GM19372 (cell line): ENCODE data around the gene AADACL4.
"Not testable (repeated sequence)": the region's sequence is repeated elsewhere in the genome, so short reads cannot be mapped to it uniquely, and the experiment has no call there.

Experiments
- ATAC-seq: cut with Tn5 transposase; IDR thresholded peaks from one replicate; pipeline ENCODE4 v1.9.1; 2021; ENCODE audit warnings: mild to moderate bottlenecking, low read depth, moderate library complexity; ENCODE audit not compliant: unreplicated experiment

AADACL4 gene

DNA sequence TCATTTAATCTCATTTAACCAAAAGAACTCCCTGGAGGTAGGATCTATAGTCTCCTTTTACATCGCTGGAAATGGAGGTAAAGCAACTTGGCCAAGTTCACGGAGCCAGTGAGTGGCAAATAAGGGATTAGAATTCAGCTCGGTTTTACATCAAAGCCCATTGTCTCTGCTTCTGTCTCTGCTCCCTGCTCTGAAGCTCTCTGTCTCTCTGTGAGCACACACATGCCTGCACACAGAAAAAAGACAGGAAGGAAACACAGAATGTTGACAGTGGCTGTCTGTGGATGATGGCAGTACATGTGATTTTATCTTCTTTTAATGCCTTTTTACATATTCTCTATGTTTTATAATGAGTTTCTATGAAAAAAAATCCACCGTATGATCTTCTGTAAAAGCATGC lies 17.0 kb upstream of the AADACL4 start:
- no peak for ATAC-seq

DNA sequence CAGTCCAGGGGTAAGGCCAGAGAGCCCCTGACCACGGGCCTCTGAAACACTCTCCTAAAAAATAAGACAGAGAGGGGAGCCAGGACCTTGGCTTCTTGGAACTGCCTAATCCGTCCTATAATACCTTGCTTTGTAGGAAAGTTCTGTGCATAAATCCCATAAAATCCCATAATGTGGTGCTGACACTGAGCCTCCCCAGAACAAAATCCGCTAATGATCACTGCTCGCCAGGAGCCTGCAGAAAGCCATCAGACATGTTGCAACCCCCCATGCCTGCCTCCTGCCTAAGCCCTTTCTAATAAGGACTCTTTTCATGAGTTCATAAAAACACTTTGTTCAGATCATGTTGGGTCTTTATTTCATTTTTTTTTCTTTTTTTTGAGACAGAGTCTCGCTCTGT lies 16.6 kb upstream of the AADACL4 start:
- ATAC-seq = no peak

DNA sequence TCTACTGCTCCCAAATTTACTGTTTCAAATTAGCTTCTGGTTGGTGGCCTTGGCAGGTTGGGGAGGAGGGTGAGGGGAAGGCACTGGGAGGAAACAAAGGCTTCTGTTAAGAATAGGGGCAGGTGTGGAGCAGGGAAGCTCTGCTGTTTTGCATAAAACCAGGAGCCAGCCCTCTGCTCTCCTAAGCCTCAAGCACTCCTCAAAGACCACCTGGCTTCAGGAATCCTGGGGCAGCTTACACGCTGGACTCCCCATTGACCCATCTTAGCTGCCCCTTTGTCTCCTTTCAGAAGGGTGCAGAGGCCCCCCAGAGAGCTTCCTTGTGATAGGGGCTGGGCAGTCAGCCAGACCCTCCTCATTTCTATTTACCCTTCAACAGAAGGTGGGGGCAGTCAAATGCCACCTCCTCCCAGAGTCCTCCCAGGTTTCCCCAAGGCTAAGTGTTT lies 14.4 kb upstream of the AADACL4 start:
- no peak for ATAC-seq

DNA sequence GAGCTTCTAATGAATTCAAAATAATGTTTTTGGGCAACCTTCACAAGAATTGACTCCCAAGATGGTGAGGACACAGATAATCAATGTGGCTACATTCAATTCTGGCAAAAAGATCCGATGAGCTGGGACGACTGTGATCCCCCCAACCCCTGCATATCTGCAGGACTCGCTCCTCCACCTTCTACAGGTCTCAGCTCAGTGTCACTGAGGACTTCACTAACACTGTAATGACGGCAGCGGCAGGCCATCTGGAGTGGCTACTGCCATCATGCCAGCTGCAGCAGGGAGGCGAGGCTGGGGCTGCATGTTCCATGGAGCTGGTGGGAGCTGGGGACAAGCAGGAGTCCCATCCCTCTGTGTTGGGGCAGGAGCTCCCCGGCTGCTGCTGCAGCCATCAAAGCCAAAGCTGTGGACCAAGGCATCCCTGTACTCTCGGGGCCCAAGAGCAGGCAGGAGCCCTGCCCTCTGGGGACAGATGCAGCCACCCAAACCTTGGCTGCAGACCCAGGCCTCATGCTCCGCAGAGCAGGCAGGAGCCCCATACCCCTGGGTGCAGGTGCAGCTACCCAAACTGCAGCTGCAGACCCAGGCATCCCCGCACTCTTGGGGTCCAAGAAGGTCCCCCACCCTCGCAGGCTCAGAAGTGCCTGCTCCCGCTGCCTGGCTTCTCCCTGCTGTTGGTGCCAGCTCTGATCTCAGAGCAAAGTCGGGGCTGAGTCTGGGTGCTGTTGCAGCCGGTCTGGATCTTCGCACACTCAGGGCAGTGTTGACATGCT lies 13.7 kb upstream of the AADACL4 start:
- no peak for ATAC-seq

DNA sequence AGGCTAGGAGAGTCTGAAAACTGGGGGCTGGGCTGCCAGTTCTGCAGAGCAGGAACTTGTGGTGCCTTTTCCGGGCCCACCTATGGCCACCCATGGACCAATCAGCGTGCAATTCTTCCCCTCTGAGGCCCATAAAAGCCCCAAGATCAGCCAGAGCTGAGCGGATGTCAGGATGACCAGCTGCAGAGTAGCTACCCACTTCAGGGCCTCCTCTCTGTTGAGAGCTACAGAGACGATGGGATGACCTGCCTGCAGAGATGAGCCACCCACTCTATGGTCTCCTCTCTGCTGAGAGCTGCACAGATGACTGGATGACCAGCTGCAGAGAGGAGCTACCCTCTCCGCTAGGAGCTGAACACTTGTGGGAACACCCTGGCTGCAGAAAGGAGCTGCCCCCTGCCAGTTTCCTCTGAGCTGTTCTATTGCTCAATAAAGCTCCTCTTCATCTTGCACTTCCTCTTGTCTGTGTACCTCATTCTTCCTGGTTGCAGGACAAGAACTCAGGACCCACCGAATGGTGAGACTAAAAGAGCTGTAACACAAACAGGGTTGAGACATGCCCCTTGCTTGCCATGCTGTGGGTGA lies 12.8 kb upstream of the AADACL4 start:
- no peak for ATAC-seq

DNA sequence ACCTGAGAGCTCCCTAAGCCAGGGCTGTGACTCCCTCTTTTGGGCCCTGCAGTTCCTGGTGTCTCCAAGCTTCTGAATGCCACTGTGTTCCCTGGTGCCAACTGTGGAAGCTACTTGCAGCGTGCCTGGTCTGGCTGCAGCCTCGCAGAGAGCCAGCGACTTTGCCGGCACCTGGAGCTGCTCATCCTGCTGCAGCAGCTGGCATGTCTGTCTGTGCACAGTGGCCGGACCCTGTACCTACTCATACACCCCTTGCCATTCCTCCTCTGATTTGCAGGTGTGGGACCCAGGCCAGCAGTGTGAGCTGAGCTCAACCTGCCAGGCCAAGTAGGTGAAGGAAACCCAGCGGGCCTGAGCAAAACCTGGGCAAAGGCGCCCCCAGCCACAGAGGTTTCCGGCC lies 12.3 kb upstream of the AADACL4 start:
- ATAC-seq = no peak

DNA sequence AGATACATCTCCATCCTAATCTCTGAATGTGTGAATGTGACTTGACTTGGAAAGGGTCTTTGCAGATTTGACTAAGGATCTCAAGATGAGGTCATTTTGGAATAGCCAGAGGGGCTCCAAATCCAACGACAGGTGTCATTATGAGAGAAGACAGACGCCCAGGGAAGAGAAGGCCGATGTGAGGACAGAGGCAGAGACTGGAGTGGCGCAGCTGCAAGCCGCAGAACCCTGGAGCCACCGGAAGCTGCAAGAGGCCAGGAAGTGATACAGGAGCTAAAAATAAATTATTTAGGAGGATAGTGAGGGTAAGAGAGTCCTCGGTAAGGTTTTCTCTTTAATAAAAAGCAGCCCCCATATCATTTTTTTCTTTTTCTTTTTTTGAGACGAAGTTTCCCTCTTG lies 9.7 kb upstream of the AADACL4 start:
- ATAC-seq = no peak

DNA sequence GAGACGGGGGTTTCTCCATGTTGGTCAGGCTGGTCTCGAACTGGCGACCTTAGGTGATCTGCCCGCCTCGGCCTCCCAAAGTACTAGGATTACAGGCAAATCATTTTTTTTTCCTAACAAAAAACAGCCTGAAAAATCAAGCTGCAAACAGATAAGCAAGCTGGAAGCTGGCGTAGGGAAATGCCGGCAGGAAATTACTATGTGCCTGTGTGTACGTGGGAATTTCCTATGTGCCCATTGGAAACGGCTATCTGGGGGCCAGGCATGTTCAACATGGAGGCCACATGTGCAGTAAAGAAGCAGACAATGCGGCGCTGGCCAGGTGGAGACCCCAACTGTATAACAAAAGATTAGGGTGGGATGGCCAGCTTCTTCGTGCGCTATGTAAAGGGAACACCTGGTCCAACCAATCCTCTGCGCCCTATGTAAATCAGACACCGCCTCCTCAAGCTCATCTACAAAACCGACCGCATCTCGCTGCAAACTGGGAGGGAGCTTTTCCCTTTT lies 9.1 kb upstream of the AADACL4 start:
- ATAC-seq = no peak

DNA sequence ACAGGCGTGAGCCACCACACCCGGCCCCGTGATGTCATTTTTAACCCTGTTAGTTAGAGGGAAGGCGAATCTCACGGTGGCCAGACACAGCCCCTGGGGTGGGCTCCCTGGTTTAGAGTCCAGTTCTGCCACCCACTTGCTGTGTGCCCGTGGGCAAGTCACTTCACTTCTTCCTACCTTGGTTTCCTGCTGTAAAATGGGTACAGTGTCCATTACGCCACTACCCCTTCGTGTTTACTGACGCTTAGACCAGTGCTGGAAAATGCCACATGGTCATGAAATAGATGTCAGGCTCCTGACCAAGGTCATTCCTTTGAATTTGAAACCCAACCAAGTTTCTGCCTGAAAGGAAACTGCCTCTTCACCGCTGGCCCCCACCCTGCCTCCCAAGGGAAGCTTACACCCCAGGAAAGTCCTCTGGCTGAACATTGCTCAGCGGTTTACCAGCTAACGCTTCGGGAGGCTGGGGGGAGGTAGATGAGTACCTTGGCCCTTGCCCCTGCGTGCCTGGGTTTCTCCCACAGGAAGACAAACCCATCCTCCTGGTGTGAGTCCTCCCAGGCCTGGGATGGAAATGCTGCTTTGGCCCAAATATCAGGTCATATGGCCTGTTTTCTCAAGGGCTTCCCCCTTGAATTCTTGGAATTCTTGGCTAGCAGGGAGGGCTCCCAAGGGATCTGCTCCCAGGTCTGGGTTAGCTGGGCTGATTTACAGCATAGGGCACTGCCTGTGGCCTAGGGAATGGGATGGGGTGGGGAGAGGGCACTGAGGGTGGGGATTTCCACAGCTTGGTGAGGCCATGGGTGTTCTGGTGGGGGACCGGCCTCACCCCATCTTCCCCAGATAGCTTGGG lies 7.6 kb upstream of the AADACL4 start:
- no peak for ATAC-seq

DNA sequence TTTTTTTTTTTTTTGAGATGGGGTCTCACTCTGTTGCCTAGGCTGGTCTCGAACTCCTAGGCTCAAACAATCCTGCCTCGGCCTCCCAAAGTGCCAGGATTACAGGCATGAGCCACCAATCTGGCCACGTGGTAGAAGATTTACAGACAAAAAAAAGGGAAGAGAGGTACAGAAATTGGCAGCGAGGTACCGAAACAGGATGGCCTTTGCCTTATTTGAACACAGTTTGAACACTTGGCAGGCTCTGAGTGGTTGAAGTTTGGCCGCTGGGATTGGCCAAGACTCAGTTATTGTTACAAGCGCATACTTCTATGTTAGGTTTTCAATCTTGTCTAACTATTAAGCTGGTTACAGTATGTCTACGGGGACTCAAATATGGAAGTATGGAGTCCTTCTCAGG lies 6.2 kb upstream of the AADACL4 start:
- no peak for ATAC-seq

DNA sequence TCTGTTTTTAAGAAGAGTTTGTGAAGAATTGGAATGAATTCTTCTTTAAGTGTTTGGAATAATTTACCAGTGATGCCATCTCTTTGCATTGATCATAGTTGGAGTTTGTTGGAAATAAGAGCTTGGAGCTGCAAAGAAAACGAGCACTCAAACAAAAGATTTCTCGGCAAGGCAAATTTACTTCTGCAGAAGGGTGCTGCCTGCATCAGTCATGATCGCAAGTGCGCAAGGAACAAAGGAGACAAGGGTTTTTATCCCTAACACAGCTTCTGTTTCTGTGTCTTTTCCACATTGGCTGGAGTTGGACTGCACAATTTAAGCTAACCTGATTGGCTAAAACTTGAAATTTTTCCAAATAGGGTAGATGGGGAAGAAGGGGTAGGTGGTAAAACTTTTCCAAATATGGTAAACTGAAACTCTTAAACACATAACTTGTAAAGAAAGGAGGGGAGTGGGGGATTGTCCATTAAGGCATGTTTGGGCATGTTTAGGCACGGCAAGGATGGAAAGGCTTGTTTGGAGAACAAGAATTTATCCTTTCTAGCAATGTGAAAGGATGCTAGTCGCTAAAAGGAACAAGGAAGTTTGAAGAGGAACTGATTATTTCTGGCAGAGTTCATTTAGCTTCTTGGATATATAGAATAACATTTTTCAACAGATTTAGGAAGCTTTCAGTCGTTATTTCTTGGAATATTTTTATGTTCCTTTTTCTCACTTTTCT lies 3.5 kb upstream of the AADACL4 start:
- no peak for ATAC-seq

DNA sequence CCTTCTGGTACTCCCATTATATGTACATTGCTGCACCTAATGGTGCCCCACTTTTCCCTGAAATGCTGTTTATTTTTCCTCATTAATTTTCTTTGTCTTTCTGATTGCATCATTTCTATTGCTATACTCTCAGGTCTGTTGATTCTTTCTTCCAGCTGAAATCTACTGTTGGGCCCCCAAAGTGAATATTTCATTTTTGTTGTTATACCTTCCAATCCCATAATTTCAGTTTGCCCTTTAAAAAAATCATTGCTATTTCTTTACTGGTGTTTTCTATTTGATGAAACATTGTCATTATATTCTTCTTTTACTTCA lies 3.0 kb upstream of the AADACL4 start:
- ATAC-seq = no peak

DNA sequence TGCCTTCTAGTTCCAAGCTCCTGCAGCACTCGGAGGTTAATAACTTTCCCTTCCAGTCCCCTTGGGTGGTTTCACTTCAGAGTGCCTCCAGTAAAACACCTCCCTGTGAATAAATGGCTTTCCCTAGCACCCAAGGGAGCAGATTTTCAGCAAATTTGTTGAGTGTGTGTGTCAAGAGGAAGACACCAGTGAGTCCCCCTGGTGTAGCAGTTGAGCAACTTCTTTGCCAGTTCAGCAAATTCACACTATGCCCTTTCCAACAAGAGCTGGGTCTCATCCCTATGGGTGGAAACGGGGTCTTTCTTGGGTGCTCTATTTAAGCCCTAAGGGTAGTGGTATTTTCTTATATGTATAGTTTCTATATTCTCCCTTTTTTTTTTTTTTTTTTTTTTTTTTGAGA lies 806 bp upstream of the AADACL4 start:
- ATAC-seq = no peak

DNA sequence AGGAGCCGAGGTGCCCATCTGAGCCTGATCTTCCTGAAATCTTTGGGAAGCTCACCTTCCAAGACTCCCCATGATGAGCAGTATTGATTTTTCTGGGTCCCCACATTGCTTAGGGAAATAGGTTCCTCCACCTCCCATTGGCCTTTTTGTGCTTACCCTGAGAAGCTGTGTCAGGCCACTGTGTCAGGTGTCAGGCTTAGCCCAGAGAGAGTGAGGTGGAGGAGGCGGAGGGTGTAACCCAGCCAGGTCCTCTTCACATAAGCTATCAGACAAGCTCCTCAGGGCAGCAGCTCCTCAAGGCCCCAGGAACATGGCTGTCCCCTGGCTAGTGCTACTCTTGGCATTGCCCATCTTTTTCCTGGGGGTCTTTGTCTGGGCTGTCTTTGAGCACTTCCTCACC lies 352 bp downstream of the AADACL4 start:
- ATAC-seq = no peak

DNA sequence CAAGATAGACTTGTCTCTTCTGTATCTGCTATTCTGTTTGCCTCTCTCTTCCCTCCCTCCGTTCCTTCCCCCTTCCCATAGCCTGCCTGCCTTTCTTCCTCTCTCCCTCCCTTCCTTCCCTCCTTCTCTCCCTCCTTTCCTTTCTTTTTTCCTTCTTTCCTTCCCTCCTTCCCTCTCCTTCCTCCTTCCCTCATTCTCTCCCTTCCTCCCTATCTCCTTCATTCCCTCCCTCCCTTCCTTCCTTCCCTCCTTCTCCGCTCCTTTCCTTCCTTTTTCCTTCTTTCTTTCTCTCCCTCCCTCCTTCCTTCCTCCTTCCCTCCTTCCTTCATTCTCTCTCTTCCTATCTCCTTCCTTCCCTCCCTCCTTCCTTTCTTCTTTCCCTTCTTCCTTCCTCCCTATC lies 944 bp downstream of the AADACL4 start:
- no peak for ATAC-seq

DNA sequence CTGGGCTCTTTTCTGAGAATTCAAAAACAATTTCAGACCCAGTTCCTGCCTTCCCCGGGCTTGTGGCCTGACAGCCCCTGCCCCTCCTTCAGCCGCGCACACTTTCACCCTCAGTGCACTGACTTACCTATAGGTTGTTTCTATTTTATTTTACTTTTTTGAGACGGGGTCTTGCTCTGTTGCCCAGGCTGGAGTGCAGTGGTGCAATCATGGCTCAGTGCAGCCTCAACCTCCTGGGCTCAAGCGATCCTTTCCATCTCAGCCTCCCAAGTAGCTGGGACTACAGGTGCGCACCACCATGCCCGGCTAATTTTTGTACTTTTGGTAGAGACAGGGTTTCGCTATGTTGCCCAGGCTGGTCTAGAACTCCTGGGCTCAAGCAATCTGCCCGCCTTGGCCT lies 1.5 kb downstream of the AADACL4 start:
- not testable (repeated sequence) for ATAC-seq

DNA sequence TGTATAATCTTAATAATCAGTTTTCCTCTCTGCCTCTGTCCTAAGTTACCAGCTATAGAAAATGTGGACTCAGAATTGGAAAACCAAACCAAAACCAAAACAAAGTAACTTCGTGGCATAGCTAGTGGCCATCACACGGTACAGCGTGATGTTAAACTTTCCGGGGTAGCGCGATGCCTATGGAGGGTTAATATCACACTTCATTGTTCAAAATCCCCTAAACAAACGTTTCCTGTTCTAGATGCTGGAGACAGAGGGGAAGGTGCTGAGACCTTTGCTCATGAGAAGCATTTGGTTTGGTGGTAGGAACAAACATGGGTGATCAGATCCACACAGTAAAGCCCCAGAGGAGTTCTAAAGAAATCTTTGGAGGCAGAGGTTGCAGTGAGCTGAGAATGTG lies 4.9 kb downstream of the AADACL4 start:
- no peak for ATAC-seq

DNA sequence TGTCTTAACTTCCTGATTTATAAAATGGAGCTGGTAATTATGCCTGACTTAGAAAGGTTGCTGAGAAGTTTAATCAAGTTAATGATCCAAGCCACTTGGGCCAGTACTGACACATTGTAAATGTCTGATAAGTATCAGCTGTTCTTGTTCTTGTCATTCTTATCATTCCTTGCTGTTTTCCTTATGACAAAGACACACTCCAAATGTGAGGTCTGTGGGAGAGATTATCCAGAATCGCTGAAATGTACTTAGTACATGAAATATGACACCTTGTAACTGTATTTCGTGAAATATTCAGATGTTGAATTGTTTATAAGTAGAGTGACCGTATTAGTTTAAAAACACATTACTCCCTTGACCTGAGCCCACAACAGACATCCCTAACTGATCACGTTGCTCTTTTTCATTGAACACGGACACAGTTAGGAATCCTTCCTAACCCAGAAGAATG lies 6.1 kb downstream of the AADACL4 start:
- no peak for ATAC-seq

DNA sequence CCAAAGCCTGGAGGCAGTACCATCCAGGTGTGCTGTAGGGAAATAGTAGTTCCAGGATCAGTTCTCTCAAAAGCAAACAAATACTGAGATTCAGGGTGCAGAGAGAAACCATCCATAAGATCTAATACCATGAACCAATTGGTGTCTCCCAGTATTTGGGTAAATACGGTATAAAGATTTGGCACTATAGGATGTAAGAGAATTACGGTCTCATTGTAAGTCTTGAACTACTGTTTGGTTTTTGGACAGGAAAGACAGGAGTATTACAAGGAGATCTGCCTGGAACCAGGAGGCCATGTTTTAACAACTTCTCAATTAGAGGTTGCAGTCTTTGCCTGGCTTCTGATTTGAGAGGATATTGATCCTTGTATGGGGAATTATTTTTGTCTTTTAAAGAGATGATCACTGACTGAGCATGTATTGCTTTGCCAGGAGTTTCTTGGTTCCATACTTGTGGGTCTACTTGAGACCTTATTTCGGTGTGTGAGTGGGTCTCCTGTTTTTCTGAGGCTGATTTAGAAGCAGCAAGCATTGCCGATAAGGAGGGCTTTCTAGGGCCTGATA lies 10.2 kb downstream of the AADACL4 start:
- no peak for ATAC-seq

DNA sequence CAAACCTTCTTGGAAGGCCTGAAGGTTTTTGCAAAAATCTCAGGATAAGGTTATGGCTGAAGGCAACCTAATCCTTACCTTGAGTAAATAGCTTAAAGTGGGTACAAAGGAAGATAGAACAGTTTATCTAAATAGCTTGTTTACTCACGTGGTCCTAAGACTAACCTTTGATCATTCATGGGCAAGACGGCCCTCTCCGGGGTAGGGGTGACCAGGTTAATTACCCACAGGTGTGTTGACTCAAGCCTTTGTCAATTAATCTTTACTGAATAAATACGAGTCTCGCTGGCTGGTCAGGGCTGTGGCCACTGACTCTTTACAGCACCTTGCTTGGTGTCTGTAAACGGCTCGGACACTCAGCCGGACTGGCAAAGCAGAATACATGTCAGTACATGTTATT lies 10.8 kb downstream of the AADACL4 start:
- ATAC-seq = no peak
